K562 treated with DMSO at 1 percent for 4 hours (cell line): ENCODE results near the gene AHDC1. TPM values are rescaled to one million over a fixed set of nuclear protein-coding genes. Genes with fewer than 3 reads are reported as not detected.

Experiments used
- total RNA-seq: library from RNA; unstranded; fragments of 300-600 nt; gene quantifications from 2 replicates; pipeline ENCODE4 v1.2.3, GENCODE V29; 2022; ENCODE audit not compliant: insufficient read depth

AHDC1 gene, protein sequence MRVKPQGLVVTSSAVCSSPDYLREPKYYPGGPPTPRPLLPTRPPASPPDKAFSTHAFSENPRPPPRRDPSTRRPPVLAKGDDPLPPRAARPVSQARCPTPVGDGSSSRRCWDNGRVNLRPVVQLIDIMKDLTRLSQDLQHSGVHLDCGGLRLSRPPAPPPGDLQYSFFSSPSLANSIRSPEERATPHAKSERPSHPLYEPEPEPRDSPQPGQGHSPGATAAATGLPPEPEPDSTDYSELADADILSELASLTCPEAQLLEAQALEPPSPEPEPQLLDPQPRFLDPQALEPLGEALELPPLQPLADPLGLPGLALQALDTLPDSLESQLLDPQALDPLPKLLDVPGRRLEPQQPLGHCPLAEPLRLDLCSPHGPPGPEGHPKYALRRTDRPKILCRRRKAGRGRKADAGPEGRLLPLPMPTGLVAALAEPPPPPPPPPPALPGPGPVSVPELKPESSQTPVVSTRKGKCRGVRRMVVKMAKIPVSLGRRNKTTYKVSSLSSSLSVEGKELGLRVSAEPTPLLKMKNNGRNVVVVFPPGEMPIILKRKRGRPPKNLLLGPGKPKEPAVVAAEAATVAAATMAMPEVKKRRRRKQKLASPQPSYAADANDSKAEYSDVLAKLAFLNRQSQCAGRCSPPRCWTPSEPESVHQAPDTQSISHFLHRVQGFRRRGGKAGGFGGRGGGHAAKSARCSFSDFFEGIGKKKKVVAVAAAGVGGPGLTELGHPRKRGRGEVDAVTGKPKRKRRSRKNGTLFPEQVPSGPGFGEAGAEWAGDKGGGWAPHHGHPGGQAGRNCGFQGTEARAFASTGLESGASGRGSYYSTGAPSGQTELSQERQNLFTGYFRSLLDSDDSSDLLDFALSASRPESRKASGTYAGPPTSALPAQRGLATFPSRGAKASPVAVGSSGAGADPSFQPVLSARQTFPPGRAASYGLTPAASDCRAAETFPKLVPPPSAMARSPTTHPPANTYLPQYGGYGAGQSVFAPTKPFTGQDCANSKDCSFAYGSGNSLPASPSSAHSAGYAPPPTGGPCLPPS (N-terminal part only)
- total RNA-seq, result 14.2 and 23.9 TPM in 2 replicates

DNA sequence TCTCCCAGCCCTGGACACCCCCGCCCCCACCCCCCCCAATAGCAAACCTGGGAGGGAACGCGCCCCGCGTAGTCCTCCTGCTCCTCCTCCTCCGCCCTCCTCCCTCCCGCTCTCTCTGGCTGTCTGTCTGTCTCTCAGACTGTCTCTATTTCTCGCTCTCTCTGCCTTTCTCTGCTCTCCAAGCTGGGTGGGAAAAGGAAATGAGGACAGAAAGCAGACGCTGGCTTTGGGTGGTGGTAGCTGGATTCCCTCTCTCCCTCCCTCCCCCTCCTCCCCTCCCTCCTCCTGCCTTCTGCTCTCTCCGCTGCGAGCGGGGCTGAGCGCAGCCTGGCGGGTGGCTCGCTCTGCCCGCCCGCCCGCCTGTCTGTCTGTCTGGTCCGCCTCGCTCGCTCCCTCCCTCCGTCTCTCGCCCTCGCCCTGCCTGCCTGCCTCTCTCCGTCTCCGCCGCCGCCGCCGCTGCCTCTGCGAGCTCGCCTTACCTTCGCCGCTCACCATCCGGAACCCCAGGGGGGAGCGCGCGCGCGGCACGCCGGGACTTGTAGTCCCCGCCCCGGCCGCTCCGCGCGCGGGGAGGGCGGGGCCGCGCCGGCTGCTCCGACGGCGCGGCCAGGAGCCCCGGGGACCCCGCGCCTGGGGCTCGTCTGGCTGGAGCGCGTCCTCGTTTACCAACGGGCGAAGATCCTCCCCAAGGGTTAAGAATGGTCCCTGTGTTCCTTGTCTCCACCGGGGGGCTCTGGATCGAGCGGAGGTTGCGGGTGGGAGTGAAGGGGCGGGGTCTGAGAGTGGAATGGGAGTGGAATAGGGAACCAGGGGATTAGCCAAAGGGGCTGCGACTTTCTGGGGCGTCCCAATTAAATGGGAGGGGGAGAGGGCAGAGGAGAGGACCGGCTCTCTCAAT, at the start of gene AHDC1:
Gene AHDC1 (minus strand): TSS at position 464 of the 898 bp plus-strand sequence. CDS start 52,029 bp downstream, outside the sequence.

DNA sequence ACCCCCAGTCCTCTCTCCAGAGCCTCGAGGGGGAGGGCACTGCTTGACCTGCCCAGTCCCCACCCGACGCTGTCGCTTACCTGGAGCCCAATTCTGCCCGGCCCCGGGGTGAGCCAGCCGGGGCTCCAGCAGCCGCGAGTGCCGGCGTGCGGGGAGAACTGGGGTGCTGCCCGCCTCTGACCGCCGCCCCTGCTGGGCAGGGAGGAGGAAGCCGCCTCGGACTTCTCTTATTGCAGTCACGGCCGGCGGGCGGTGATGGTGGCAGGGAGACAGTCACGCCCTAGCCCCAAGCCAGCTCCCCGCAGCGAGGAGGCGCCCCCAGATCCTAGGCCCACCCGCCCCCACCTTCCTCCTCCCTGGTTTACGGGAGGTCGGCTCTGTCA, 31.0 kb upstream of the AHDC1 start, which contains the start of gene FGR:
Gene FGR (minus strand): TSS at position 201 of the 383 bp plus-strand sequence. CDS start 11,269 bp downstream, outside the sequence.

DNA sequence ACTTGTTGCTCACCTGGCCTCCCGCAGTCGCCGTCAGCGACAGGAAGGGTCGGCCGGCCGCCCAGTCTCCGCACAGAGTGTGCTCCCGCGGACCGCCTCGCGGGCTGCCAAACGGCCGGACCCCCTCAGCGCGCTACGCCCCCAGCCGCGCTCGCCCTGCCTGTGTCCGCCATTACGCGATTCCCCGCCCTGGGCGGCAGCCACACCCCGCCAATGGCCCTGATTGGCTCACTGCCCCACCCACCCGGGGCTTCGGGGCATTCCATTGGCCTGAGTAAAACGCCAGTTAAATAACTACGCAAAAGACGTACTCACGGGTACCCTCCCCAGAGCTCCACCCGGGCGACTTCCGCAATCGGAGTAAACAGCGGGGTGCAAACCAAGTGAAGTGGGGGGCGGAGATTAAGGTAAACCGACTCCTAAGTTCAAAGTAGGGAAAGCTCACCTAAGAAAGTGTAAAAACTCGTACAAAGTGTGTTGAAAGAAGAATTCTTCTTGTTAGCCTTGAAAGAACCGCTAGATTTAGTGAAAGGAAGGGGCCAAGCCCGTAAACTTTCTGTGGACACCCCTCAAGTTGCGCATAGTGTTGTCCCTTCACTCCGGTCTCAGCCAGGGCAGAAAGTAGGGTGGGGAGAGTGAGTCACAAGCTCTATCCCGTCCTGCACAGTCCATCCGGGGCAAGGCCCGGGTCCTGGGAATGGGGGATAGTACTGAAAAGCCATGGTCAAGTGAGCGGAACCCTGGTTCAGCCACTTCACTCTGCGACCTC, 113.8 kb downstream of the AHDC1 start, which contains the start of gene WASF2:
Gene WASF2 (minus strand): TSS at position 195 of the 769 bp plus-strand sequence. CDS start 61,277 bp downstream, outside the sequence.

Other genes starting within 250 kb of the AHDC1 start
- 9.3 and 11.0 TPM in 2 replicates for gene MAP3K6, start 237.2 kb downstream of the AHDC1 start, total RNA-seq
- not detected in 2 replicates for gene FCN3, start 229.3 kb downstream of the AHDC1 start, total RNA-seq
- 1.8 TPM in 1 of 2 replicates, not detected in the other for gene CD164L2, start 220.8 kb downstream of the AHDC1 start, total RNA-seq
- 5.5 and 6.0 TPM in 2 replicates for gene GPR3, start 211.5 kb downstream of the AHDC1 start, total RNA-seq
- 69.5 and 73.6 TPM in 2 replicates for gene WASF2, start 114.0 kb downstream of the AHDC1 start, total RNA-seq
- not detected in 2 replicates for gene FGR, start 31.0 kb upstream of the AHDC1 start, total RNA-seq
- 26.8 and 29.7 TPM in 2 replicates for gene IFI6, start 68.0 kb upstream of the AHDC1 start, total RNA-seq
- gene FAM76A, start 121.8 kb upstream of the AHDC1 start, total RNA-seq, result 5.4 and 7.8 TPM in 2 replicates
- gene STX12, start 169.1 kb upstream of the AHDC1 start, total RNA-seq, result 28.1 and 42.3 TPM in 2 replicates
- gene PPP1R8, start 226.6 kb upstream of the AHDC1 start, total RNA-seq, result 57.8 and 72.2 TPM in 2 replicates